Measurements from ENCODE around the gene PCGF5.

GRCh38 chr10:91290607-91291006 lies 70.1 kb downstream of the PCGF5 start:
- no peak for TF ChIP-seq CTCF (conservative IDR thresholded peaks at IDR 0.05)
- TF ChIP-seq EZH2 (IDR thresholded peaks at IDR 0.05; ENCODE audit: low read depth), result no peak

Data from PC-9 (cell line).